GM13976 (cell line): ENCODE measurements around the gene FBXO21.

Source experiments
- DNase-seq: peaks from one replicate; pipeline ENCODE4 v3.0.0; 2012; ENCODE audit warnings: low spot score
- in situ Hi-C: fragments of 300-500 bp; cut with MboI; formaldehyde crosslinking; loops from one replicate; pipeline ENCODE4 v1.12.0; 2022; ENCODE audit warnings: low sequenced_read_pairs, mixed read lengths, inconsistent platforms; ENCODE audit not compliant: unreplicated experiment
- TF ChIP-seq, protein P1 (sequence below): IDR thresholded peaks from 2 replicates; pipeline ENCODE4 v1.5.1; 2012; ENCODE audit warnings: borderline replicate concordance, mild to moderate bottlenecking; ENCODE audit not compliant: insufficient read depth; ENCODE audit errors: extremely low read depth, missing control alignments, control extremely low read depth

The FBXO21 gene

DNA sequence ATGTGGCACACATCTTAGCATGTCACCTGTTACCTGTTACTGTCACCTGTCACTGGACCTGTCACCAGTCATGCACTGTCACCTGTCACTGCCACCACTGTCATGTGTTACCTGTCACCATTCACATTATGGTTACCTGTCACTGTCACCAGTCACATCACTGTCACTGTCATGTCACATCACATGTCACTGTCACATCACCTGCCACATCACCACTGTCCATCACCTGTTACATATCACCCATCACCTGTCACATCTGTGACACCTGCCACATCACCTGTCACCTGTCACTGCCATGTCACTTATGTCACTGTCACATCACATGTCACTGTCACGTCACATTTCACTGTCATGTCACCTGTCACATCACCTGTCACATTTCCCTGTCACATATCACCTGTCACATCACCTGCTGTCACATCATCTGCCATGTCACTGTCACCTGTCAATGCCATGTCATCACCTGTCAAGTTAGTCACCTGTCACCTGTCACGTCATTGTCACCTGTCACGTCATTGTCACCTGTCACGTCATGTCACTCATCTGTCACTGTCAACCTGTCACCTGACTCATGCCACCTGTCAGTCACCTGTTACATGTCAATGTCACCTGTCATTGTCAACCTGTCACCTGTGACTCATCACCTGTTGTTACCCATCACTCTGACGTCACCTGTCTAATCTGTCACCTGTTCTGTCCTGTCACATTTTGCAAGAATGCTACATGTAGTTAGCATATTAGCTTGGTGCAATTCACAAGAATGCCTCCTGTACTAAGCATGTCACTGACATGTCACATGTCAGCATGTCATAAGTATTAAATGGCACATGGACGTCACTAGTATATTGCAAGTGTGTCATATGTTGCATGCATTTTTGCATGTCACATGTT is 62.1 kb downstream of the FBXO21 start:
- in situ Hi-C loops = no loop called here
- TF ChIP-seq, protein P1, sequence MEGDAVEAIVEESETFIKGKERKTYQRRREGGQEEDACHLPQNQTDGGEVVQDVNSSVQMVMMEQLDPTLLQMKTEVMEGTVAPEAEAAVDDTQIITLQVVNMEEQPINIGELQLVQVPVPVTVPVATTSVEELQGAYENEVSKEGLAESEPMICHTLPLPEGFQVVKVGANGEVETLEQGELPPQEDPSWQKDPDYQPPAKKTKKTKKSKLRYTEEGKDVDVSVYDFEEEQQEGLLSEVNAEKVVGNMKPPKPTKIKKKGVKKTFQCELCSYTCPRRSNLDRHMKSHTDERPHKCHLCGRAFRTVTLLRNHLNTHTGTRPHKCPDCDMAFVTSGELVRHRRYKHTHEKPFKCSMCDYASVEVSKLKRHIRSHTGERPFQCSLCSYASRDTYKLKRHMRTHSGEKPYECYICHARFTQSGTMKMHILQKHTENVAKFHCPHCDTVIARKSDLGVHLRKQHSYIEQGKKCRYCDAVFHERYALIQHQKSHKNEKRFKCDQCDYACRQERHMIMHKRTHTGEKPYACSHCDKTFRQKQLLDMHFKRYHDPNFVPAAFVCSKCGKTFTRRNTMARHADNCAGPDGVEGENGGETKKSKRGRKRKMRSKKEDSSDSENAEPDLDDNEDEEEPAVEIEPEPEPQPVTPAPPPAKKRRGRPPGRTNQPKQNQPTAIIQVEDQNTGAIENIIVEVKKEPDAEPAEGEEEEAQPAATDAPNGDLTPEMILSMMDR = no peak
- no peak for DNase-seq

DNA sequence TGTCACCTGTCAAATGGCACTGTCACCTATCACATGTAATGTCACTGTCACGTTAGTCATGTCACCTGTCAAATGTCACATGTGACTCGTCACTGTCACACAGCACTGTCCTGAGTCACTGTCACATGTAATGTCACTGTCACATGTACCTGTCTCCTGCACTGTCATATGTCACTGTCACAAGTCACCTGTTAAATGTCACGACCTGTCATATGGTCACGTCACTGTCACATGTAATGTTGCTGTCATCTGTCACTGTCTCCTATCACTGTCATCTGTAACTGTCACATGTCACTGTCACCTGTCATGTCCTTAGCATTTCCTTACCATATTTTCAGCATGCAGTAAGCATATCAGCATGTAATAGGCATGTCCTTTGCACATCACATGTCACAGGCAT is 63.9 kb downstream of the FBXO21 start:
- DNase-seq = no peak
- TF ChIP-seq, protein P1 = no peak
- in situ Hi-C loops = no loop called here

DNA sequence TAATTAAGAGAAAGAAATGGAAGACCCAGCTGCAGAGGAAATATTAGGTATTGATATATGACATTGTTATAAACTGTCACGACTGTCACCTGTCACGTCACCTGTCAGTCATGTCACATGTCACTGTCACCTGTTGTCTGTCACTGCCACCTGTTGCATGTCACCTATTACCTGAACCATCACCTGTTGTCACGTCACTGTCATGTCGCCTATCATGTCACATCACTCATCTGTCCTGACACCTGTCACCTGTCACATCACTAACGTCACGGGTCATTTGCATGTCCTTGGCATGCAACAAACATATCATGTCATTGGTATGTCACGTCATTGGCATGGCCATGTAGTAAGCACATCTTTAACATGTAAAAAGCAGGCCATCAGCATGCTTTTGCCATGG is 64.5 kb downstream of the FBXO21 start:
- no peak for DNase-seq
- in situ Hi-C loops = no loop called here
- TF ChIP-seq, protein P1 = no peak

DNA sequence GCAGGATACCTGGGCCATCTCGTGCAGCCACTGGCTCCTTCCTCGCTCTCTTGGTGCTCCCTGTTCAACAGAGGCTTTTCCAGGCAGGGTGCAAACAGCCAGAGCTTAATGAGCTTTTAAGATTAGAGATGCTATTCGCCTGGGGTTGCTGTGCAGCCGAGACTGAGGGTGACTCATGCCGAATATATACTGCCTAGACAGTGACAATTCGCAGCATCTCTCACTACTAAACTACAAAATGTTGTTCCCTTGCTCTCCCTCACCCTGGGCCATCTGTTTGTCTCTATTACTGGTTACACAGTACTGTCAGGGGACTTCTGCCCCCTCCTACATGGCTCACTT is 65.0 kb downstream of the FBXO21 start:
- TF ChIP-seq, protein P1 = no peak
- in situ Hi-C loops = no loop called here
- no peak for DNase-seq

DNA sequence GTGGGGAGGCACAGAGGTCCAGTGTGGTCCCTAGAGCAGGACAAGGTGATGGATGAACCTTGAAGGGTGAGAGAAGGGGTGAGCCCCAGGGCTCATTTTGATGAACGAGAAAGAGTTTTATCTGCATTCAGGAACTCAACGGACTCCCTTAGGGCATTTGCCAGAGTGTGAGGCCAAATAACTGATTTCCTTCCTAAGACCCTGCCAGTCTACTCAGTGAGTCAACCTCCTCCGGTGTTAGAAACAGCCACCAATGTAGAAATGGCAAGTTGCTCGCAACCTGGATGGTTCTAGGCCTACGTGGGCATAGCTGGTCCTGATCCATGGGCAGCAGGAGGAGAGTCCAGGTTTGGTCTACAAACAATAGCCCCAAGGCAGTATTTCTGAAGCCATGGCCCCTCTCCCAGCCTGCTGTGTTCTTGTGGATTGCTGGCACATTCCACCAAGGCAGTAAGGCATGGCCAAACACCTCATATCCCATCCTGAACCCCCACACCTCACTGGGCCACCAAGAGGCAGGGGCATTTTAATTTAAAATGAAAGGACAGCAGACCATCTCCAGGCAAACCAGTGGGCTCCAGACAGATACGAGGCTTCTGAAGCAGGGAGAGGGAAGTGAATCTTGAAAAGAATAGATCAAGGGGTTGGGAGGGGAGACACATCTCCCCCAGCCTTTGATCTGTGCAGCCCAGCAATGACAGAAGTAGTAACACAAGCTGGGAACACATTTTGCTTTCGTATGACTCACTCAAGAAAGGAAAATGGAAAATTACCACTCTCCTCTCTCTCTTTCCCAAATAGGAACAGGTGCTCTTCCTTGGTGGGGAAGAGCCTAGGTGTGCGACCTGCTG is 65.6 kb downstream of the FBXO21 start:
- no peak for DNase-seq
- TF ChIP-seq, protein P1 = no peak
- in situ Hi-C loops = no loop called here

DNA sequence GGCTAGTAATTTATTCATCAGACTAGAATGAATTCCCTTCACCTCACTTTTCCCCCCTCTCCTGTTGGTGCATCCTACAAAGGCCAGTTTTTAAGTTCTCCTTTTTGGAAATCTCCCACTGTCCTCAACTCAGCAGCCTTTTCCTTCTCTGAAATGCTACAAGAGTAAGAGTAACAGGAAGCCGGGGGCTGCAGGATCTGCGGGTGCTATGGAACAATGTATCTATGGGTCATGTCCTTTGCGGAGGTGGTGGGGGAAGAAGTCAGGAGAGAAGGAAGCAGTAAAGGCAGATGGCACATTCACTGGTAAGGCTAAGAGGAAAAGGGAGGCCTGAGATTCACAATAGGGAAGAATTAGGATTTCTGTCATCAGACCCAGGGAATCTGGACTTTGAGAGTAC is 68.8 kb downstream of the FBXO21 start:
- TF ChIP-seq, protein P1 = no peak
- in situ Hi-C loops = no loop called here
- DNase-seq = no peak
